NCI-H128 (cell line): ENCODE results near the gene RNU1-2.
"Not testable (repeated sequence)": the region's sequence is repeated elsewhere in the genome, so short reads cannot be mapped to it uniquely, and the experiment has no call there.

Experiments used
- DNase-seq: peaks from one replicate; lab custom pipeline; 2025; ENCODE audit not compliant: unreplicated experiment; lab: John Stamatoyannopoulos, UW

The RNU1-2 gene

DNA sequence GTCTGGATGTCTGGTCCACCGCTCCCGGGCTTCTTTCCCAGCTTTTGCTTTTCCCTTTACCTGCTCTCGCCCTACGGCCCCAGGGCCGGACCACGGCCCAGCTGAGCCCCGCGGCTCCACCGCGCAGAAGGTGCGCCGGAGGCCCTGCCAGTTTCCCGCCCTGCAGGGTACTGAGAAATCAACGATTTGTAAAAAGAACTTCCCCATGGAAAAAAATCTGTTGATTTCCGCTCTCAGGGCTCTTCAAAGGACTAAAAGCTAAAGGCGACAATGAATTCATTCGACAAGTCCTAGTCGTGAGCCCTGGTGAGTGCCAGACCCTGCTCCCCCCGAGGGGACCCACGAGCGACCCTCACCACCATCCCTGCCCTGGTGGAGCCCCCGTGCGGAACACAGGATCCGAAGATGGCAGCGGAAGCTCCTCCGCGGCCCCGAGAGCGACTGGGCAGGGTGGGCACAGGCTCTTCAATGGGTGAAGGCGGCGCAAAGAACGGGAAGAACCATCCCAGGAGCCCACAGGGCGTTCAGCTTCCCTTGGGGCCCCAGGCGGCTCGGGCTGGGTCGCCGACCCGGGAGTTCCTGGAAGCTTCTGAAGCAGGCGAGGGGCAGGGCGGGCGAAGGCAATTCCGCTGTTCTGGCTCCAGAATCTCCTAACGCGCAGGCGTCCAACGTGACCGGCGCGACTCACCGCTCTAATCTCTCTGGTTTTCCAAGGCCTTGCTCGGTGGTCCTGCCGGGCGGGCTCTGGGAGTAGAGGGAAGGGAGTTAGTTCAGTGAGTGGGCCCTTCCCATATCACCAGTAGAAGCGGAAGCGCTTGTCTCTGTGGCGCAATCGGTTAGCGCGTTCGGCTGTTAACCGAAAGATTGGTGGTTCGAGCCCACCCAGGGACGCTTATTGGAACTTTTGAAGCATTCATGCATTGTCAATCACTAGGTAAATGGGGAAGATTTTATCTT lies 6.6 kb upstream of the RNU1-2 start:
- no peak for DNase-seq

DNA sequence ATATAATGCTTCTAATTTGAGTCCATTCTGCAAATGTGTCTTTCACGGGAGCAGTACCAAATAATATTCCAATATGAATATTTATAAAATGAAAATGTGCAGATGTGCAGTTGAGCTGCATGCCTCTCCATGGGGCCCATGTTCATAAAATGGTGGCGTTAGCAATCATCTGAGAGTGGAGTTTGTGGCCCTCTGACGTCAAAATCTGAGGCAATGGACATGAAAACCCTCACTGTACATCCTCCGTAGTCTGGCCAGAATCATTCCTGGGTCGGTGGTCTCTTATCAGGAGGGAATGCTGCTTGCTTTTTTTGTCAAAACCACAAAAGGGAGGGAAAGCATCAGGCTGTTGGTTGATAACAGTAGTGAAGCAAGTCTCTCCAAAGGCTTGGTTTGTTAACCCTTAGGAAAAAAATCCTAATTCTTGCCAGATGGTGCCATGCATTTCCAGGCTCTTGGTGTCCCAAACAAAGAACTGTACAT lies 5.2 kb upstream of the RNU1-2 start:
- DNase-seq = not testable (repeated sequence)

DNA sequence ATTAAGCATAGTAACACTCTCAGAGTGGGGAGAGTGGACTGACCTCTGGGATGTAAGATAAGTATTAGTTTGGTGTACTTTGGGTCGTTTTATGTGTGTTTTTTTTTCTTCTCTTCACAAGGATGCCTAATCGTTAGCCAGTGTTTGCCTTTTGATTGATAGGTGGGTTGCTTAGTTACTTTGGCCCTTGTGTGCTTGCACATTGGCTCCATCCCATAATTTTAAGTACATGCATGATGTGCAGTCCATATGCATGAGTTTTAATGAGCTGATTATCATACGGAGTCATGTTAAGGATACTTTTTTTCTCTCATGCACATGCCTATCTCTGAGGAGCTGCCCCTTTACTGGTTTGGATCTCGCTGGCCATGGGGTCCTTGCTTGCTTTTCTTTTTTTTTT lies 4.7 kb upstream of the RNU1-2 start:
- DNase-seq = not testable (repeated sequence)

DNA sequence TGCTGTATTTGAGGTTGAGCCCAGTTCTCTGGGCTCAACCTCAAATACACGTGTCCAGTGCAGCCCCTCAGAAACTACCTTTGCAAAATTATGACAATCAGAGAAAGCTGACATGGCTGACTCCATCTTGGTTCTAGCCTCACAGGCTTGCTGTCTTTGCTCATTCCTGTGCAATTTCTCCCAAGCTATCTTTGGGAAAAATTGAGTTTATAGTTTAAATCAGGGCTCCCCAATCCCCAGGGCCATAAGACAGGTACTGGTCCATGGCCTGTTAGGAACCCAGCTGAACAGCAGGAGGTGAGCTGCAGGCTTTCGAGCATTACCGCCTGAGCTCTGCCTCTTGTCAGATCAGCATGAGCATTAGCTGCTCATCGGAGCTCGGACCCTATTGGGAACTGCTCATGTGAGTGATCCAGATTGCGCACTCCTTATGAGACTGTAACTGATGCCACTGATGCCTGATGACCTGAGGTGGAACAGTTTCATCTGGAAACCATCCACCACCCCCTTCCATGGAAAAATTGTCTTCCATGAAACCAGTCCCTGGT lies 2.7 kb upstream of the RNU1-2 start:
- not testable (repeated sequence) for DNase-seq

DNA sequence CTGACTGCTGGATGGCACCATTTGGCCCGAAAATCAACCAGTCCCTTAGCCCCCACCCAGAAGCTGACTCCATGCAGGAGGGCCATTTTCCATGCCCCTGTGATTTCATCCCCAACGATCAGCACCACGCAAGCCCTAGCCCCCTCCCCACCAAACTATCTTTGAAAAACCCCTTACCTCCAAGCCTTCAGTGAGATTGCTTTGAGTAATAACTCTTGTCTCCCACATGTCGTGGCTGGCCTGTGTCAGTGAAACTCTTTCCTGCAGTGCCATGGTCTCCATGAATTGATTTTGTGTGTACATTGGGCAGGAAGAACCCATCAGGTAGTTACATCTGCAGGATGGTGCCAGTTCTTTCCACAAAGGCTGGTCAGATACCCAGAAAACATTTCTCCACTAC lies 2.0 kb upstream of the RNU1-2 start:
- not testable (repeated sequence) for DNase-seq

DNA sequence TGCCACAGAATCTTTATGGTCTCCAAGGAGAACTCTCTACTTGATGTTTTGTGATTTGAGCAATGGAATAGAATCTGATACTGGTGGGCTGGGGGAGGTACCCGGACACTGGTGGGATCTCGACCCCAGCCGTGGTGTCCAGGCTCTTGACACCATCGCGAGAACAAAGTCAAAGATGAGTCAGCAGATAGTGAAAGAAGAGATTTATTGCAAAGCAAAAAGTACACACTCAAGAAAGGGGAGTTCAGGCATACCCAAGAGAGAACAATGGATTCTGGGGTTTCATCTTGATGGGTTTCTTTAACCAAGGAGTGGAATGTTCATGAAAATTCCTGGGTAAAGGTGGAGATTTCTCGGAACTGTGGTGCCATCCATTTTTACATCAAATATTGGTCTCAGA lies 1.4 kb upstream of the RNU1-2 start:
- not testable (repeated sequence) for DNase-seq

DNA sequence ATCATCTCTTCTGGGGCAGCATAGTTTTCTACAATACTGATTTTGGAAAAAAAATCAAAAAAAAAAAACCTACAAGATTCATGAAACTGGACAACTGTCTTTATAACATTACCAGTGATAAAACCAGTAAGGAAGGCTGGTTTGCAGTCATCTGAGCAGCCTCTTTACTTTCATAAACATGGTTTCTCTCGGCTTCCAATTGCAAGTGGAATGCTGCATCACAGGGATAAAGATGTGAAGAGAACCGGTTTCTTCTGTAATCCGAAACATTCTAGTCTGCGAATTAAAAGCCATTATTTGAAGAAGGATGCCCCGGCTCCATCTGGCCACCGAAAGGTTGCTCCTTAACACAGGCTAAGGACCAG lies 565 bp upstream of the RNU1-2 start:
- not testable (repeated sequence) for DNase-seq

DNA sequence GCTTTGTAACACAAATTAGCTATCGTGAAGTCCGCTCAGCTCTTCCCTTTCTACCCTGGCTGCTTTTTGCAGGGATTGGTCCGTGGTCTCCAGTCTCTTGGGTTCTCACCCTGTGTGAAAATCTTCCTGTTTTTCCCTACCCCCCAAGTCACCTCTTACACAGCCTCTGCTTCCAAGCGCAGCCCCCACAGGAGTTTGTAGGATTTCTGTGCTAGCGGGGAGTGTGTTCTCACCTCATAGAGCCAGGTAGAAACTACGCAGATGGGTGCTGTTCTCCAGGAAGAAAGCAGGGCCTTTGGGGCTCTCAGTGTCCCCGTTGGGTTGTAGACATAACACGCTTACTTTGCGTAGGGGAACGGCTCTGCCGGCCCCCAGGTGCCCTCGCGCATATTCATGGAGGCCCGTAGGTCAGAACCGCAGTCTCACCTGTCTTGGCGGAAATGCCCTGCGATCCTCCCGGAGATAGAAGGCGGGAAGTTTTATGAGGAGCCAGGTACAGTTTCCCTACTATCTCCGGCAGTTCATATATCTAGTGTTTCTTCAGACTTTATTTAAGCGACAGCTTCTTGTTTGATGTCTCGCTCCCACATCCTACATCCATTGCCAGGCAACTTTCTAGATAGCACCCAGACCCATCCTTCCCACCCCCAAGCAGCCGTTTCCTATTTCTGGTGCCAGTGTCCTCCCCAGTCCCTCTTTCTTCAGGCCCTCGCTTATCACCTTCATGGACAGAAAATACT lies 706 bp downstream of the RNU1-2 start:
- peak; percentile 35 for DNase-seq

DNA sequence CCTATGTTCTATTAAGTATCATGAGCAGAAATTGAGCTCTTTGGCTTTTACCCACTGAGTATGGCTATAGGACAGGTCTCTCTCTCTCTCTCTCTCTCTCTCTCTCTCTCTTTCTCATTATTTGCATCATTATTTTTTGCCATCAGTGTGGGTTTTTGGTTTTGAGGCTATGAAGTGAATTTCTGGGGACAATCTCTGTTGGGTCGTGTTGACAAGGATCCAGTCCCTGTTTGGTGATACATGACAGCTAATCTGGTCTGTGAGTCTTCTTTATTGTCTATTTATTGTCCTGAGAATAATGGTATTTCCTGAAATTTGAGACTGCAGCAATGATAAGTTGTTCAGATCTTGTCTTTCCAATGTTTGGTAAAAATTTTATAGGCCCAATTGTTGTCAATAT lies 1.9 kb downstream of the RNU1-2 start:
- DNase-seq = not testable (repeated sequence)

DNA sequence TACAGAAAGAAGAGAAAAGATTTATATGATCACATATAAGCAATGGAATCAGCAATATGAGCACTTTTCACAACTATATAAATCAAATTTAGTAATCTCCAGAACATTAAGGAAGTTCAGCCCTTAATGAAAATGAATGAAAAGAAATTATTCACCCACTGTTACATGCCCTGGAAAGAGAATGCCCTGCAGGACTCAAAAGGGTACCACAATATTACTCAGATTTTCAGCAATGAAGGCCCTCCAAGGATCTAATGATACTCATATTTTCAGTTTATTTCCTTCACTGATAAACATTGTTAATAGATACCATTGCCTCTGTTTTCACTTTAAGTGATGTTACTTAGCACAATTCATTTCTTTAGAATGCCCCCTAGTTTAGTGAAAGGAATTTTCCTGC lies 2.5 kb downstream of the RNU1-2 start:
- not testable (repeated sequence) for DNase-seq

DNA sequence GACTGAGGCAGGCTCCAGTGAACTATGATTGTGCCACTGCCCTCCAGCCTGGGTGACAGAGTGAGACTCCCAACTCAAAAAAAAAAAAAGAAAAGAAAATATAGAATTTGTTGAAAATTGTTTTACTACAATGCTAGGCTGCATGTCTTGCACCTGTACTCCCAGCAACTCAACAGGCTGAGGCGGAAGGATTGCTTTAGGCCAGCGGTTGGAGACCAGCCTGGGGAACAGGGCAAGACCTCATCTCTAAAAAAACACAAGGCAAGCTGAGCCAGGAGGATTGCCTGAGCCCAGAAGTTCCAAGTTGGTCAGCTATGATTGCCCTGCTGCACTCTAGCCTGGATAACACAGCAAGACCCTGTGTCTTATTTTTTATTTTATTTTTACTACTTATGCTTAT lies 3.2 kb downstream of the RNU1-2 start:
- DNase-seq = not testable (repeated sequence)

DNA sequence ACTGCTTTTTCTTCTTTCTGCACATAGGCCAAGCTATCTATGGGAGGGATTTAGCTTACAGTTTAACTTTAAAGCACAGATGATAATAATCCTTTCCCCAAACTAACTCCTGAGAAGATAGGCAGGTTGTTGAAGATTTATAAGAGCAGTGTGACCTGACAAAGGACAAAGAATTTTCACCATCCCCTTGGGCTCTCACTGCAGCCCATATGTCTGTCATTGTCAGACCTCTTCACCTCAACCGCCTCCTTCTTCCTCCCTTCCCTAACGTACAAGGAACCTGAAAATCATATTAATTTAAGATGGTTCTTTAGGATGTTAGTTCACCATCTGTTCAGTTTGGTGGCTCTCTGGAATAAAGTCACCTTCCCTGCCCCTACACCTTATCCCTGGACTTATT lies 5.0 kb downstream of the RNU1-2 start:
- no peak for DNase-seq

DNA sequence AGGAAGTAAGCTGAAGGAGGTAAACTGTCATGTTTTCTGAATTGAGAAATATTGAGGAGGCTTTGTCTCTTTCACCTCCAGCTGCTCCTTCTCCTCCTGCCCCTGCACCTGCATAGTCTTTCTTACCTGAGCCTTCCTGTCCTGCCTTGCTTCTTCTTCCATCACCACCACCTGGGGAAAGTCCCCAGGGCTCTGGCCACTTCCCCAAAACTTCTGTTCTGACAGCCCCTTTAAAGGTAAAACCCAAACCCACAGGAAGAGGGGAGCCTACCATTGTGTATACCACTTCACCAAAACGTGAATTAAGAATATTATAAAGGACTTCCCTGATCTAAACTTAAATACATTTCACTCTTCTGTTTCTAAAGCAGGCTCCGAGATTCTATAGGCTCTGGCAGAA lies 5.6 kb downstream of the RNU1-2 start:
- not testable (repeated sequence) for DNase-seq

DNA sequence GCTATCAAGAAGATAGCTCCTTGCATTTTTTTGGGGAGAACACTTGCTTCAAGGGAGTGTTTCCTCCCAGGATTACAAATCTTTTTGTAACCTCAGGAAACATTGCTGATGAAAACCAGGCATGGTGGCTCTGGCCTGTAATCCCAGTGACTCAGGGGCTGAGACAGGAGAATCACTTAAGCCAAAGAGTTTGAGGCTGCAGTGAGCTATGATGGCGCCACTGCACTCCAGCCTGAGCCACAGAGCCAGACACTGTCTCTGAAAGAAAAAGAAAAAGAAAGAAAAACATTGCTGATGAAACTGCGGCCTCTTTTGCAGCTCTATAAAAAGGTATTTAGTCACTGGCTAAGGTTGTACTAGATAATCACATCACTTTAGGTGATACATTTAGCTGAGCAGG lies 7.3 kb downstream of the RNU1-2 start:
- no peak for DNase-seq

DNA sequence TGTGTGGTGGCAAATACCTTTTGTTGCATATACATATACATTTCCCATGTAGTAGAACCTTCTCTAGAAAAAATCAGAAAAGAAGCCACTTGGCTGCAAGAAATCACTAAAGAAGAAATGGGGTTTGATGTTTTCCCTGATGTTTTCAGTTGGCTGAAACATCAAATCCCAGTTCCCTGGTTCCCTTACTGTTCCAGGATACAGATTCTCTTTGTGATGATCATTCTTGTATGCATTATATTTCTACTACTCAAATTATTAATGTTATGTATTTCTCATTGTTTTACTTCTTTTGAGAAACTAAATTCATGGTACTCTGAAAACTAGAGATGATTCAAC lies 7.6 kb downstream of the RNU1-2 start:
- no peak for DNase-seq

DNA sequence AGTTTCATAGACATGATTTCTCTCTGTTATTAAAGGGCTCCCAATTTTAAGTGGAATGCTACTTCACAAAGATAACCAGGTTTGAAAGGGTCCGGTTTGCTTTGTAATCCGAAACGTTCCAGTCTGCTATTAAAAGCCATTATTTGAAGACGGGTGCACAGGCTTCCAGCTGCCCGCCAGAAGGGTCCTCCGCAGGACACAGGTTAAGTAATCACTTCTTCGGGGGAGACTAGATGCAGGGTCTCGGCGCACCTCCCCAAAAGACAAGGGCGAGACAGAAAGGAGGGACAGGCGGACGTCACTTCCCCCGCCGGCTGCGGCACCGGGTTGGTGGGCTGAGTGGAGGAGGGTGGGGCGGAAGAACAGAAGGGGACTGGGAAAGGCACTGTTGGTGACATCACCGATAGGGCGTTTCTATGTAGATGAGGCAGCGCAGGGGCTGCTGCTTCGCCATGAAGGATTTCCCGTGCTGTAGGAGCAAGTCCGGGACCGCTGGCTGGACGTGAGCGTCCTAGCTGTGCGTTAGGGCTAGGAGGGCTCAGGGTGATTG lies 8.9 kb downstream of the RNU1-2 start:
- peak; percentile 100 for DNase-seq

DNA sequence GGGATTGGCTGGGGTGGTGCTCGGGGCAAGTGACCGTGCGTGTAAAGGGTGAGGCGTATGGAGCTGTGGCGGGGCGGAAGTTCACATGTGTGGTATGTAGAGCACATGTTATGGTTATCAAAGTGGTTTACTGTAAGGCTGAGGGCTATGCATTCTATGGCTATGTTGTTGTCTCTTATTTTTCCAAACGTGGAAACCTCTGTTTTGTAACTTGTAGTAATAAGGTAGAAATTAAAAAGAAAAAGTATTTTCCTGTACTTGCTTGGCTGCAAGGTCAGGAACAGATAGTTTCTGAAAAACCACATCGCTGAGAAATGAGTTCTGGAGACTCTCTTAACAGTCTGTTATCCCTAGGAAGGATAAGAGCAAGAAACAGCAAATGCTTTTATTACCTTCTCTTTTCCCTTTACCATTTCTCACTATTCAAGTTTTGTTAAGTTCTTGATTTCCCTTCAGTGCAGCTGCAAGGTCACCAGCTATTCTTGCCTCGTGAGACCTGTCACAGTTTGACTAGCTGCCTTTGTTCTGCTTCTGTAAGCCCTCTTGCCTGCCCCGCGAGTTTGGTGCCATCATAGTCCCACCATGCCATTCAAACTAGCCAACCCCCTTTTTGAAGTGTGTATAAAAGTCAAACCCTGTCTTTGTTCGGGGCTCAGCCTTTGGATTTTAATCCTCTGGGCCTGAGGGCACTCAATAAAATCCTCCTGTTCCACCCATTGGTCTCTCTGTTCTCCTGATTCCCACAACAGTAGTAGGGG lies 9.5 kb downstream of the RNU1-2 start:
- no peak for DNase-seq

DNA sequence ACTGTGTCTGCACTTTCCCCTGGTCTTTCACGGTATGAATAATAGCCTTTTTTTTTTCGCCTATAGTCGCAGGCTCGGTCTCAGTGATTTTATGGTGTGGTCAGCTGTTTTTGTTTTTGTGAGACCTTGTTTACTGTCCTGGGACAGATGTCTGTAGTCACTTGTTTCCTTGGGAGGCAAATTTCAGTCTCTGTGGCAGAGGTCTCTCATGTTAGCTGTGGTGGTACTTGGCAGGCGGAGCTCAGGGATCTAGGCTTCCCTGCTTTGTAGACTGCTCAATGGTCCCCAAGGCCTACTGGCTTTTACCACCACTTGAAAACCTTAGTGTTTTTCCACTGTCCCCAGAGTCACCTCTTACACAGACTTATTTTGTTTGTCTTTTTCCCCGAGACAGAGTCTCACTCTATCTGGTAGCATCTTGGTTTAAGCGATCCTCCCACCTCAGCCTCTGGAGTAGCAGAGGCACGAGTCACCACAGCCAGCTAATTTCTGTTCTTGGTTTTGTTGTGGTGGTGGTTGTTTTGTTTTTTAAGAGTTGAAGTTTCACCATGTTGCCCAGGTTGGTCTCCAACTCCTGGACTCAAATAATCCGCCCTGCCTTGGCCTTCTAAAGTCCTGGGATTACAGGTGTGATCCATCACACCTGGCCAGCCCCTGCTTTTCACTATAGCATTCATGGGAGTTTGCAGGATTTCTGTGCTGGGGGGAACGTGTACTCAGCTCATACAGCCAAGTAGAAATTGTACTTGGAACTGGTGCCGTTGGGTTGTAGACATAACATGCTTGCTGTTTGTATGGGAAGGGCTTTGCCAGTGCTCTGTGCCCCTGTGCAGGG lies 10.3 kb downstream of the RNU1-2 start:
- no peak for DNase-seq

DNA sequence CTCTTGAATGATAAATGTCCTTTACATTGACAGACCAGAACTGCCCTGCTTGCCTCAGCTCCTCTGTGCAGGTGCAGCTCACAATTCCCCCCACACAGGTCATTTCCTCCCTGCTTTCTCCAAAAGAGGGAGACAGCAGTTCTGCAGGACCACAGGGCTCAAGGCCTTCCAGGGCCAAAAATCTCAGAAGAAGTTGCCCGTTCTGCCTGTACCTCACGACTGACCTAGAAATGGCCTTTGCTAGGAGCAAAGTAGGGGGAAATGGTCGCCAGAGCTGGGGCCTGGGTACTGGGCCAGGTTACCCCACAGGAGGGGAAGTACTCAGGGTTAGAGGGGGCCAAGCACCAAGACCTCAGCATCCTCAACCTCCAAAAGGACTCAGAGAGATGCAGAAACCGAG lies 11.1 kb downstream of the RNU1-2 start:
- no peak for DNase-seq
